IMR-90 (cell line): ENCODE results near the gene WDR81. TPM values are rescaled to one million over a fixed set of nuclear protein-coding genes. Genes with fewer than 3 reads are reported as not detected.

Experiments
- ATAC-seq: fragments of 200-7000 bp; cut with Tn5 transposase; 2 replicates; pipeline ENCODE4 v1.9.1; 2020; ENCODE audit warnings: low read depth, mild to moderate bottlenecking, moderate library complexity
- BruUV-seq: library from RNA; stranded (reverse); fragments of 400-500 nt; replicated peaks from 2 replicates; lab custom pipeline; 2021; lab: Mats Ljungman, UMichigan
- CTCF ChIA-PET: fragments of 300-600 bp; formaldehyde crosslinking; extraction: SDS; loops from one replicate; lab custom pipeline; 2021; ENCODE audit warnings: antibody characterized with exemption; lab: Yijun Ruan, JAX
- POLR2A ChIA-PET: fragments of 300-600 bp; sonication (Branson Sonifier 250); formaldehyde crosslinking; loops from one replicate; lab custom pipeline; 2022; ENCODE audit warnings: antibody characterized with exemption; ENCODE audit not compliant: unreplicated experiment; lab: Charles Lee
- DNase-seq: peaks from one replicate; pipeline ENCODE4 v3.0.0; 2013
- H2AFZ ChIP-seq: replicated peaks from 2 replicates; pipeline ENCODE3; 2013; ENCODE audit warnings: low read length, mild to moderate bottlenecking; ENCODE audit not compliant: poor library complexity
- H2AK5ac ChIP-seq: 2 replicates; pipeline ENCODE4 v1.6.1; 2013; ENCODE audit warnings: low read depth, low read length, inconsistent platforms
- H2AK9ac ChIP-seq: replicated peaks from 2 replicates; pipeline ENCODE3; 2013; ENCODE audit warnings: mild to moderate bottlenecking, low read depth, low read length, moderate library complexity; ENCODE audit not compliant: poor library complexity
- H2BK120ac ChIP-seq: 2 replicates; pipeline ENCODE4 v1.6.1; 2013; ENCODE audit warnings: low read depth, low read length, inconsistent platforms
- H2BK15ac ChIP-seq: 3 replicates; pipeline ENCODE4 v1.6.1; 2013; ENCODE audit warnings: low read depth, low read length, inconsistent platforms
- H2BK20ac ChIP-seq: 2 replicates; pipeline ENCODE4 v1.6.1; 2013; ENCODE audit warnings: low read depth, mild to moderate bottlenecking, inconsistent platforms, low read length, moderate library complexity
- H2BK5ac ChIP-seq: 2 replicates; pipeline ENCODE4 v1.6.1; 2013; ENCODE audit warnings: mild to moderate bottlenecking, low read depth, low read length, inconsistent platforms; ENCODE audit not compliant: poor library complexity, severe bottlenecking
- H3K14ac ChIP-seq: replicated peaks from 2 replicates; pipeline ENCODE4 v1.6.1; 2013; ENCODE audit warnings: low read depth, low read length, inconsistent platforms
- H3K18ac ChIP-seq: 2 replicates; pipeline ENCODE4 v1.6.1; 2013; ENCODE audit warnings: low read depth, low read length, control low read depth
- H3K23ac ChIP-seq: 2 replicates; pipeline ENCODE4 v1.6.1; 2013; ENCODE audit warnings: low read depth, low read length, inconsistent platforms
- H3K27ac ChIP-seq: 2 replicates; pipeline ENCODE4 v1.5.1; 2013; ENCODE audit warnings: mild to moderate bottlenecking, control low read depth, low read length; ENCODE audit not compliant: insufficient read depth
- H3K27me3 ChIP-seq: 2 replicates; pipeline ENCODE4 v1.6.1; 2013; ENCODE audit warnings: low read length; ENCODE audit not compliant: control insufficient read depth, insufficient read depth
- H3K36me3 ChIP-seq: 2 replicates; pipeline ENCODE4 v1.6.1; 2013; ENCODE audit warnings: low read length, mixed read lengths; ENCODE audit not compliant: control insufficient read depth, insufficient read depth
- H3K4ac ChIP-seq: 2 replicates; pipeline ENCODE4 v1.6.1; 2013; ENCODE audit warnings: low read depth, low read length, inconsistent platforms
- H3K4me1 ChIP-seq: 2 replicates; pipeline ENCODE4 v1.6.1; 2013; ENCODE audit warnings: low read length, mixed read lengths; ENCODE audit not compliant: control insufficient read depth, insufficient read depth
- H3K4me2 ChIP-seq: 2 replicates; pipeline ENCODE4 v1.6.1; 2013; ENCODE audit warnings: low read depth, mild to moderate bottlenecking, control low read depth, low read length, moderate library complexity
- H3K4me3 ChIP-seq: 2 replicates; pipeline ENCODE4 v1.5.1; 2013; ENCODE audit warnings: low read depth, mild to moderate bottlenecking, control low read depth, low read length, moderate library complexity; ENCODE audit not compliant: insufficient read depth
- H3K56ac ChIP-seq: 2 replicates; pipeline ENCODE4 v1.6.1; 2013; ENCODE audit warnings: low read length, inconsistent platforms; ENCODE audit not compliant: insufficient read depth; ENCODE audit errors: extremely low read depth
- H3K79me1 ChIP-seq, 2 experiments: 2 replicates each; pipeline ENCODE4 v1.6.1; 2013; ENCODE audit warnings: low read length in 2 of 2, inconsistent platforms in 1 of 2, low read depth in 1 of 2
- H3K9ac ChIP-seq: 2 replicates; pipeline ENCODE4 v1.6.1; 2013; ENCODE audit warnings: low read depth, low read length, control low read depth
- H3K9me1 ChIP-seq: 2 replicates; pipeline ENCODE4 v1.6.1; 2013; ENCODE audit warnings: low read length, inconsistent platforms; ENCODE audit not compliant: insufficient read depth
- H3K9me3 ChIP-seq: 2 replicates; pipeline ENCODE4 v1.6.1; 2013; ENCODE audit warnings: low read length; ENCODE audit not compliant: control insufficient read depth, insufficient read depth
- H4K20me1 ChIP-seq: 2 replicates; pipeline ENCODE4 v1.6.1; 2013; ENCODE audit warnings: low read length, inconsistent platforms; ENCODE audit not compliant: insufficient read depth
- H4K5ac ChIP-seq: 2 replicates; pipeline ENCODE4 v1.6.1; 2013; ENCODE audit warnings: mild to moderate bottlenecking, low read depth, low read length, control low read depth
- H4K8ac ChIP-seq, 2 experiments: 2 replicates each; pipeline ENCODE4 v1.6.1; 2013; ENCODE audit warnings: low read depth in 2 of 2, low read length in 2 of 2, control low read depth in 1 of 2, inconsistent platforms in 1 of 2
- H4K91ac ChIP-seq: 2 replicates; pipeline ENCODE4 v1.6.1; 2013; ENCODE audit warnings: low read depth, low read length, inconsistent platforms; ENCODE audit not compliant: insufficient read depth
- CHD1 ChIP-seq: IDR thresholded peaks from 2 replicates; pipeline ENCODE4 v1.6.1; 2012; ENCODE audit warnings: low read depth, low read length, improper control_type of control experiment
- FOS ChIP-seq: fragments of 150-350 bp; IDR thresholded peaks from 2 replicates; pipeline ENCODE4 v1.6.1; 2016; ENCODE audit warnings: low read depth, low read length
- MAZ ChIP-seq: IDR thresholded peaks from 2 replicates; pipeline ENCODE4 v1.6.1; 2012; ENCODE audit warnings: low read depth, mild to moderate bottlenecking, low read length, improper control_type of control experiment, moderate library complexity, borderline replicate concordance
- MXI1 ChIP-seq: IDR thresholded peaks from 2 replicates; pipeline ENCODE4 v1.6.1; 2012; ENCODE audit warnings: low read depth, mild to moderate bottlenecking, low read length, moderate library complexity, borderline replicate concordance
- NFE2L2 ChIP-seq: fragments of 150-350 bp; IDR thresholded peaks from 2 replicates; pipeline ENCODE4 v1.6.1; 2016; ENCODE audit warnings: low read depth, mild to moderate bottlenecking, low read length
- RAD21 ChIP-seq: IDR thresholded peaks from 2 replicates; pipeline ENCODE4 v1.6.1; 2012; ENCODE audit warnings: low read length, improper control_type of control experiment
- RCOR1 ChIP-seq: IDR thresholded peaks from 2 replicates; pipeline ENCODE4 v1.6.1; 2012; ENCODE audit warnings: mild to moderate bottlenecking, low read length, improper control_type of control experiment; ENCODE audit not compliant: insufficient replicate concordance
- RFX5 ChIP-seq: IDR thresholded peaks from 2 replicates; pipeline ENCODE4 v1.8.0; 2012; ENCODE audit warnings: low read depth, mild to moderate bottlenecking, low read length, moderate library complexity
- USF2 ChIP-seq: fragments of 150-350 bp; IDR thresholded peaks from 2 replicates; pipeline ENCODE4 v1.6.1; 2017; ENCODE audit warnings: mild to moderate bottlenecking, antibody characterized with exemption, low read length, low read depth
- WGBS, 2 experiments: methylation state at CpG; one replicate each; pipeline versions ENCODE4 v1.1.5 to v1.1.7; 2013; ENCODE audit warnings: missing lambda C conversion rate in 2 of 2; ENCODE audit not compliant: insufficient read length in 1 of 2; ENCODE audit errors: extremely low coverage in 2 of 2; 5-methylcytosine and 5-hydroxymethylcytosine counted together
- dilution Hi-C: fragments of 300-500 bp; cut with HindIII; formaldehyde crosslinking; loops from one replicate; pipeline ENCODE4 v1.14.3; 2018; ENCODE audit warnings: low sequenced_read_pairs; ENCODE audit not compliant: unreplicated experiment
- in situ Hi-C: fragments of 300-500 bp; cut with MboI; formaldehyde crosslinking; loops from 3 replicates; pipeline ENCODE4 v1.14.3; 2019; ENCODE audit warnings: low sequenced_read_pairs, inconsistent platforms, mixed read lengths
- intact Hi-C: fragments of 100-400 bp; cut with micrococcal nuclease; formaldehyde crosslinking; loops from 2 replicates; pipeline ENCODE4 v1.10.0; 2022
- polyA plus RNA-seq, 3 experiments: library from polyadenylated mRNA; depleted of rRNA; stranded (reverse); fragments of >200 nt; gene quantifications; 2 replicates each; pipeline ENCODE4 v1.2.3, GENCODE V29; 2012; ENCODE audit warnings: low replicate concordance in 1 of 3
- total RNA-seq: library from RNA; depleted of rRNA; stranded (reverse); fragments of >200 nt; gene quantifications from 2 replicates; pipeline ENCODE4 v1.2.3, GENCODE V29; 2012
- TF ChIP-seq, protein P1 (sequence below): conservative IDR thresholded peaks from 2 replicates; pipeline ENCODE4 v1.5.1; 2012; ENCODE audit warnings: mild to moderate bottlenecking, low read depth, low read length, improper control_type of control experiment

Gene WDR81
- total and polyA plus RNA-seq, 2 of the 4 experiments (the other 2 are of a cell fraction) = 3.0 to 8.4 TPM

GRCh38 chr17:1750628-1751027, 26.1 kb downstream of the WDR81 start:
- DNase-seq (no peak), ATAC-seq (no peak)
- Histone ChIP-seq H3K27ac (no peak overlapping the region), H3K27me3 (peaks cover 2% of the 10 kb centered on the region; the same call in 1 of the 2 replicates), H2BK120ac (no peak overlapping the region), H3K36me3 (no peaks in the 10 kb centered on the region), H3K4ac (no peak overlapping the region), H3K4me3 (no peak overlapping the region), H3K18ac (no peak overlapping the region), H3K9ac (no peak overlapping the region), H2AK9ac (no peak overlapping the region), H3K23ac (no peak overlapping the region), H4K20me1 (no peaks in the 10 kb centered on the region), H2BK5ac (no peak overlapping the region), H3K4me1 (no peaks in the 10 kb centered on the region), H3K4me2 (no peak overlapping the region), H3K56ac (no peak overlapping the region), H4K91ac (no peak overlapping the region), H2BK15ac (no peak overlapping the region), H3K79me1 (no peaks in the 10 kb centered on the region), H3K9me3 (peaks cover 6% of the 10 kb centered on the region; the same call in 1 of the 2 replicates), H2AK5ac (no peak overlapping the region), H4K8ac (no peak overlapping the region), H3K14ac (no peak overlapping the region), H2BK20ac (no peak overlapping the region), H3K9me1 (no peaks in the 10 kb centered on the region), H4K5ac (no peak overlapping the region), H2AFZ (no peak overlapping the region)
- BruUV-seq = no TSS peak
- WGBS, 2 experiments = 85% methylated on average over 4 of the region's 9 CpGs; no CpG with 5 or more reads in 1 of the 2 experiments
- dilution Hi-C loops (no loop called here), in situ Hi-C loops (no loop called here), intact Hi-C loops (no loop called here)
- no peak for TF ChIP-seq NFE2L2
- no peak for TF ChIP-seq RCOR1
- TF ChIP-seq USF2 = no peak
- no peak for TF ChIP-seq RFX5
- TF ChIP-seq, protein P1, sequence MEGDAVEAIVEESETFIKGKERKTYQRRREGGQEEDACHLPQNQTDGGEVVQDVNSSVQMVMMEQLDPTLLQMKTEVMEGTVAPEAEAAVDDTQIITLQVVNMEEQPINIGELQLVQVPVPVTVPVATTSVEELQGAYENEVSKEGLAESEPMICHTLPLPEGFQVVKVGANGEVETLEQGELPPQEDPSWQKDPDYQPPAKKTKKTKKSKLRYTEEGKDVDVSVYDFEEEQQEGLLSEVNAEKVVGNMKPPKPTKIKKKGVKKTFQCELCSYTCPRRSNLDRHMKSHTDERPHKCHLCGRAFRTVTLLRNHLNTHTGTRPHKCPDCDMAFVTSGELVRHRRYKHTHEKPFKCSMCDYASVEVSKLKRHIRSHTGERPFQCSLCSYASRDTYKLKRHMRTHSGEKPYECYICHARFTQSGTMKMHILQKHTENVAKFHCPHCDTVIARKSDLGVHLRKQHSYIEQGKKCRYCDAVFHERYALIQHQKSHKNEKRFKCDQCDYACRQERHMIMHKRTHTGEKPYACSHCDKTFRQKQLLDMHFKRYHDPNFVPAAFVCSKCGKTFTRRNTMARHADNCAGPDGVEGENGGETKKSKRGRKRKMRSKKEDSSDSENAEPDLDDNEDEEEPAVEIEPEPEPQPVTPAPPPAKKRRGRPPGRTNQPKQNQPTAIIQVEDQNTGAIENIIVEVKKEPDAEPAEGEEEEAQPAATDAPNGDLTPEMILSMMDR = no peak
- TF ChIP-seq RAD21 = no peak
- no peak for TF ChIP-seq CHD1
- TF ChIP-seq MAZ = no peak
- TF ChIP-seq FOS = no peak
- TF ChIP-seq MXI1 = no peak
- POLR2A ChIA-PET = no interaction called here
- CTCF ChIA-PET = no interaction called here
